Islet of Langerhans (tissue), 1 donor: Measurements from ENCODE around the gene INS.

ENCODE experiments used
- FAIRE-seq: peaks from one replicate; lab custom pipeline; 2011; peaks lifted over from hg19 to GRCh38; lab: Jason Lieb, UNC

Gene INS

GRCh38 chr11:2143799-2144543 is 17.0 kb downstream of the INS start:
- FAIRE-seq = no peak

- no peak for FAIRE-seq
These were observed 17.6 kb downstream of the INS start for GRCh38 chr11:2143477-2143798.

GRCh38 chr11:2142762-2143202 is 18.2 kb downstream of the INS start:
- no peak for FAIRE-seq

GRCh38 chr11:2142300-2142759 is 18.7 kb downstream of the INS start:
- no peak for FAIRE-seq

- no peak for FAIRE-seq
These were observed 20.3 kb downstream of the INS start for GRCh38 chr11:2140411-2141400.

GRCh38 chr11:2139621-2140337 is 21.2 kb downstream of the INS start:
- no peak for FAIRE-seq

- FAIRE-seq = no peak
These were observed 21.9 kb downstream of the INS start, which contains the start of gene IGF2 for GRCh38 chr11:2139123-2139521. TSS of gene IGF2 (minus strand) at chr11:2139389. CDS start at chr11:2135523, 3,866 bp downstream.

- no peak for FAIRE-seq
These were observed 22.4 kb downstream of the INS start for GRCh38 chr11:2138431-2139122.

GRCh38 chr11:2138068-2138430 is 23.0 kb downstream of the INS start:
- FAIRE-seq = no peak

GRCh38 chr11:2137202-2138067 is 23.6 kb downstream of the INS start:
- FAIRE-seq = no peak

- no peak for FAIRE-seq
These were observed 24.1 kb downstream of the INS start for GRCh38 chr11:2136952-2137201.

- no peak for FAIRE-seq
These were observed 24.6 kb downstream of the INS start for GRCh38 chr11:2136209-2136951.

GRCh38 chr11:2135648-2136201 is 25.3 kb downstream of the INS start:
- FAIRE-seq = no peak

- FAIRE-seq = no peak
These were observed 25.9 kb downstream of the INS start for GRCh38 chr11:2135018-2135569.

GRCh38 chr11:2134022-2135010 is 26.7 kb downstream of the INS start:
- FAIRE-seq = no peak

- FAIRE-seq = no peak
These were observed 27.6 kb downstream of the INS start for GRCh38 chr11:2133241-2134021.

GRCh38 chr11:2132874-2133240 is 28.2 kb downstream of the INS start:
- no peak for FAIRE-seq

- FAIRE-seq = no peak
These were observed 28.8 kb downstream of the INS start for GRCh38 chr11:2132246-2132645.
